Glutamatergic neuron (in vitro differentiated cells): ENCODE measurements around the gene HNMT. TPM values are rescaled to one million over a fixed set of nuclear protein-coding genes. Genes with fewer than 3 reads are reported as not detected.

Experiments used
- DNase-seq: peaks from one replicate; pipeline ENCODE4 v3.0.0; 2022
- H3K27ac Mint-ChIP-seq: one replicate; pipeline ENCODE4 v1.8.0; 2020; ENCODE audit warnings: mild to moderate bottlenecking, mixed read lengths, inconsistent platforms; ENCODE audit not compliant: unreplicated experiment
- H3K27me3 Mint-ChIP-seq: one replicate; pipeline ENCODE4 v1.8.0; 2020; ENCODE audit warnings: mild to moderate bottlenecking, moderate library complexity, mixed read lengths, inconsistent platforms; ENCODE audit not compliant: unreplicated experiment
- H3K36me3 Mint-ChIP-seq: one replicate; pipeline ENCODE4 v1.8.0; 2020; ENCODE audit warnings: mild to moderate bottlenecking, mixed read lengths, inconsistent platforms; ENCODE audit not compliant: unreplicated experiment
- H3K4me1 Mint-ChIP-seq: one replicate; pipeline ENCODE4 v1.8.0; 2020; ENCODE audit warnings: mild to moderate bottlenecking, low read depth, mixed read lengths, inconsistent platforms; ENCODE audit not compliant: unreplicated experiment
- H3K4me3 Mint-ChIP-seq: one replicate; pipeline ENCODE4 v1.8.0; 2020; ENCODE audit warnings: mild to moderate bottlenecking, mixed read lengths, inconsistent platforms; ENCODE audit not compliant: unreplicated experiment
- H3K9me3 Mint-ChIP-seq: one replicate; pipeline ENCODE4 v1.8.0; 2020; ENCODE audit warnings: mild to moderate bottlenecking, moderate library complexity, mixed read lengths, inconsistent platforms; ENCODE audit not compliant: unreplicated experiment
- CTCF ChIP-seq: fragments of 200-600 bp; sonication (generic); IDR thresholded peaks from one replicate; pipeline ENCODE4 v1.5.0; 2021; ENCODE audit not compliant: partially characterized antibody, unreplicated experiment
- total RNA-seq: library from RNA; stranded (reverse); fragmentation: NEBNext Ultra II Directional; extraction: Animal tissue kit (Norgen Biotek cat#: 25700); gene quantifications from one replicate; pipeline ENCODE4 v1.2.1, GENCODE V29; 2021; ENCODE audit not compliant: unreplicated experiment

Gene HNMT
- total RNA-seq, 1 donor from 2014 or later, result not detected

DNA sequence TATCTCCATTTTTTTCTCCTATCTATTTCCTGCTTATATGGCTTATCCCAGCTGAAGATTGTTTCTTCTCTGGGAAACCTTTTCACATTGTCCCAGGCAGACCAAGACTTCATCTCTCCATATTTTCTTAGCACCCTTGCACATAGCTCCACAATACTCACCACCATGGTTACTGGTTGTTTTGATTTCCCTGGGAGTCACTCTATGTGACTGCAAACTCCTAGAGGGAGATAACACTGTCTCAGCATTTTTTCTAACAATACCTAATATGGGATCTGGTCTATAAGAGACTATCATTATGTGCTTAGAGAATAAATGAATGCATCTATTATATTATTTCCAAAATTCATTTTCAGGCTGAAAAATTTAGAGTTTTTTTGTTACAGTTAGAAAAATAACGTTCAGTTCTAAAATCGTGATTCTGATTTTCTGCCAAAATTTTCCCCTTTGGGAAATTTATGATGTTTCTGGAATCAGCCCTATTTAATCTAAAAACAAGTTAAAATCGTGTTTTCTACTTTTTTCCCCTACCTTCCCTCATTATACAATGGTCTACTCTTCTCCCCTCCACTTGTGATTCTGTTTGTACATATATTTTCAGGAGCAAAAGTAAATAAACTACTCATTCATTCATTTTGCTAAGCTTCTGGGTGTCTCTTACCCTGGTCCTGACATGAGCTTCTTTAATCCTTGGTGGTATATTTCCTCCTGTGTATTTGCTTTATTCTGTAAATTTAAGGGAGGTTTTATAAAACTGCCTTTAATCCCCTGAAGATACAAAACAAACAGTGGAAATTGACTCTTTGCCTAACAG is 95.4 kb downstream of the HNMT start:
- peaks cover 2% of the 10 kb centered on the region for H3K27me3 Mint-ChIP-seq
- no peak for TF ChIP-seq CTCF
- H3K4me3 Mint-ChIP-seq, result no peak overlapping the region
- H3K36me3 Mint-ChIP-seq, result no peaks in the 10 kb centered on the region
- no peak overlapping the region for H3K27ac Mint-ChIP-seq
- DNase-seq, result no peak
- H3K9me3 Mint-ChIP-seq, result peaks cover 3% of the 10 kb centered on the region
- no peaks in the 10 kb centered on the region for H3K4me1 Mint-ChIP-seq

DNA sequence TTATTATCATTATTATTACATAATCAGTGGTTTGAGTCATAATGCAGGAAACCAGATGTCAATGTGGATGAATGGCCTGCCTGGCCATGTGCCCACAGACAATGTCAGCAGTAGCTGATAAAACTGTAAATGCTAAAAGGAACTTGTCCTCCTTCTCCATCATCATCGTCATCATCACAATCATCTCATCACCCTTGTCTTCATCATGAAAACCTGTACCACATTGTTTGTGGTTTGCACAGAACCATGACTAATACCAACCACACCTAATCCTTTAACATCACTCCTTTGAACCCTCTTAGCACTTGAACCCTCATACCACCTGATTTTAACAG is 96.0 kb downstream of the HNMT start:
- no peaks in the 10 kb centered on the region for H3K4me1 Mint-ChIP-seq
- TF ChIP-seq CTCF, result no peak
- peaks cover 2% of the 10 kb centered on the region for H3K27me3 Mint-ChIP-seq
- H3K36me3 Mint-ChIP-seq, result no peaks in the 10 kb centered on the region
- H3K4me3 Mint-ChIP-seq, result no peak overlapping the region
- no peak for DNase-seq
- H3K27ac Mint-ChIP-seq, result no peak overlapping the region
- peaks cover 3% of the 10 kb centered on the region for H3K9me3 Mint-ChIP-seq

- H3K9me3 Mint-ChIP-seq, result peaks cover 3% of the 10 kb centered on the region
- DNase-seq, result no peak
- H3K36me3 Mint-ChIP-seq, result no peaks in the 10 kb centered on the region
- no peak overlapping the region for H3K27ac Mint-ChIP-seq
- no peaks in the 10 kb centered on the region for H3K4me1 Mint-ChIP-seq
- H3K4me3 Mint-ChIP-seq, result no peak overlapping the region
- TF ChIP-seq CTCF, result no peak
- peaks cover 2% of the 10 kb centered on the region for H3K27me3 Mint-ChIP-seq
These were observed 97.7 kb downstream of the HNMT start for GRCh38 chr2:138061961-138062360.

DNA sequence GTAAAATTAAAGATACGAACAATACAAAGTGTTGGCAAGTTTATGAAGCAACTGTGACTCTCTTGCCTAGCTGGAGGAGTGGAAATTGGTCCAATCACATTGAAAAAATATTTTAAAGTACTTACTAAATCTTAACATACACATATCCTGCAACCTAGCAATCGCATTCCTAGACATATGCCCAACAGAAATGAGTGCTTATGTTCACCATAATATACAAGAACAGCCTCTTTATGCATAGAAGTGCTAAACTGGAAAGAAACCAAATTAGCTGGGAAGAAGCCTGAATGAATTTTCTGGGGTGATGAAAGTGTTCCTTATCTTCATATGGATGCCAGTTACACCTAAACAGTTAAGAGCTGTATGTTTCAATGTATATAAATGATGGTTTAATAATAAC is 98.9 kb downstream of the HNMT start:
- TF ChIP-seq CTCF, result no peak
- Mint-ChIP-seq H3K27me3 (no peaks in the 10 kb centered on the region), H3K4me3 (no peak overlapping the region), H3K27ac (no peak overlapping the region), H3K9me3 (no peaks in the 10 kb centered on the region), H3K4me1 (no peaks in the 10 kb centered on the region), H3K36me3 (no peaks in the 10 kb centered on the region)
- no peak for DNase-seq
